Measurements from ENCODE around the gene RAB39A.
"Not testable (repeated sequence)": the region's sequence is repeated elsewhere in the genome, so short reads cannot be mapped to it uniquely, and the experiment has no call there.

RAB39A gene, protein sequence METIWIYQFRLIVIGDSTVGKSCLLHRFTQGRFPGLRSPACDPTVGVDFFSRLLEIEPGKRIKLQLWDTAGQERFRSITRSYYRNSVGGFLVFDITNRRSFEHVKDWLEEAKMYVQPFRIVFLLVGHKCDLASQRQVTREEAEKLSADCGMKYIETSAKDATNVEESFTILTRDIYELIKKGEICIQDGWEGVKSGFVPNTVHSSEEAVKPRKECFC

DNA sequence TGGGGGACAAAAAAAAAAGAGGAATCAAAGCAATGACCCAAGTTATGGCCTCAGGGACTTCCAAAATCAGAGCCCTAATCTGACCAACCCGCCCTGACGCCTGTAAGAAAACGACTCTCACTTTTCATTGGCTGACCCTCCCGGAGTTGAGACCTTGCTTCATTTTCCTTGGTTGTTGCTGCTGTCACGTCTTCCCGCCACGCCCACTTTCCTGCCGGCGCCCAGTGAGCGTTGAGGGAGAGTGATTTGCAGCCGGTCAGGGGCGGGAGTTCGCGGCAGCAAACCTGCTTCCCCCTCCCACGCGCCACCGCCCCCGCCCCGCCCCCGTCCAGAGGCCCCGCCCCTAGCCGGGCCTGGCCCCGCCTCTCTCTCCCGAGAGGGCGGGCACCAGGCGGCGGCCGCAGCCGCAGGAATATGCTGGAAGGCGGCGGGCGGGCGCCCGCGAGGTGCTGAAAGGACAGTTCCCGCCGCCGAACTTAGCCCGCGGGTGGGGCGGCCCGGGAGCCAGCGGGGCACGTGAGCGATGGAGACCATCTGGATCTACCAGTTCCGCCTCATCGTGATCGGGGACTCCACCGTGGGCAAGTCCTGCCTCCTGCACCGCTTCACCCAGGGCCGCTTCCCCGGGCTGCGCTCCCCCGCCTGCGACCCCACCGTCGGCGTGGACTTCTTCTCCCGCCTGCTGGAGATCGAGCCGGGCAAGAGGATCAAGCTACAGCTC lies at the start of gene RAB39A:
TSS of gene RAB39A (plus strand) at position 403 of the 721 bp plus-strand sequence. CDS start at position 524, 121 bp downstream.
- DNase-seq = peak; percentile 96 to 99

DNA sequence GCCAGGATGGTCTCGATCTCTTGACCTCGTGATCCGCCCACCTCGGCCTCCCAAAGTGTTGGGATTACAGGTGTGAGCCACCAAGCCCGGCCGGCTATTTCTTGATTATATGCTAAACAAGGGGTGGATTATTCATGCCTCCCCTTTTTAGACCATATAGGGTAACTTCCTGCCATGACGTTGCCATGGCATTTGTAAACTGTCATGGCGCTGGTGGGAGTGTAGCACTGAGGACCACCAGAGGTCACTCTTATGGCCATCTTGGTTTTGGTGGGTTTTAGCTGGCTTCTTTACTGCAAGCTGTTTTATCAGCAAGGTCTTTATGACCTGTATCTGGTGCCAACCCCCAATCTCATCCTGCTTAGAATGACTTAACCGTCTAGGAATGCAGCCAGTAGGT lies 46.8 kb upstream of the RAB39A start:
- DNase-seq = not testable (repeated sequence)

DNA sequence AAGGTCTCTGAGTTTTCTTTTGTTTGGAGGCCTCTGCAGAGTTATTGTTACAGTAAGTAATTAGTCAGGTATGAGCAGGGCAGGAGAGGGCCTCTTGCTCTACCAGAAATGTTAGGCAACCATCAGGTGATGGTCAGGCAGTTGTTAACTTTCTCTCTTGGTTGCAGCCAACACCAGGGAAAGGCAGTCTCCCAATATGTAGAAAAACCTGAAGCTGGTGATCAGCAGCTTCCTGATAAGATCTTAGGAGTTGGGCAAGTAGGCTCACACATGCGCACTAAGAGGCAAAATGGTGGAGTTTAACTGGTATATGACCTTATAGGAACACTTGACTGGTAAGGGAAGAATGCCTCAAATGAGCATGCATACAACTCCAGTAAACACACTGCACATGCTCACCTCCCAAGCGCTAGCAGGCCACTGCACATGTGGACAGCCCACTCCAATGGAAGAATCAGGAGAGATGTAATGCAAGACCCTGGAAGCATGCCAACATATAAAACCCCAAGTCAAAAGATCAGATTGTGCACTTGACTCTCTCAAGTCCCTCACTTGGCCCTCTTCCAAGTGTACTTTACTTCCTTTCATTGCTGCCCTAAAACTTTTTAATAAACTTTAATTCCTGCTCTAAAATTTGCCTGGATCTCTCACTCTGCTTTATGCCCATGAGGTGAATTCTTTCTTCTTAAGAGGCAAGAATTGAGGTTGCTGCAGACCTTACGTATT lies 46.0 kb upstream of the RAB39A start:
- no peak for DNase-seq

DNA sequence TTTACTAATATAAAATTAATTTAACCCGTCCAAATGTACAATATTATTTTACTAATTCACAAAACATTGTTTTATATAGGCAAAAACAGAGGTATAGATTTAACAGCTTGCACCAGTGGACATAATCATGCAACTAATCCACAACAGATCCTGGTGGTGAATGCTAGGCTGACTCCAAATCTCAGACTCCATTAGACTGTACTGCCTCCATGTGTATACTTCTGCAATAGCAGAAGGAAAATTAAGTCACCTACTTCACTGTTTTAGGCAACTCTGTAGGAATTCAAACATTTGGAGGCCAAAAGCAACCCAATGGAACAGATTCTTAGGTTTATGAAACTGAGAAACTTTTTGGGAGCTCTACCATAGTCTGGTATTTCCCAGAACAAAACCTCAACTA lies 30.0 kb upstream of the RAB39A start:
- DNase-seq = peak; percentile 40 to 85

DNA sequence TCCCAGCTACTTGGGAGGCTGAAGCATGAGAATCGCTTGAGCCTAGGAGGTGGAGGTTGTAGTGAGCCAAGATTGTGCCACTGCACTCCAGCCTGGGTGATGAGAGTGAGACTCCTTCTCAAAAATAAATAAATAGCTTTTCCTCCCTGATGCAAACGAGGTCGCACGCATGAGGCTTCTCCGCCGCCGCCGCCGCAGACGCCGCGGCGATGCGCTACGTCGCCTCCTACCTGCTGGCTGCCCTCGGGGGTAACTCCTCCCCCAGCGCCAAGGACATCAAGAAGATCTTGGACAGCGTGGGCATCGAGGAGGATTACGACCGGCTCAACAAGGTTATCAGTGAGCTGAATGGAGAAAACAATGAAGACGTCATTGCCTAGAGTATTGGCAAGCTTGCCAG lies 20.0 kb upstream of the RAB39A start:
- no peak for DNase-seq

DNA sequence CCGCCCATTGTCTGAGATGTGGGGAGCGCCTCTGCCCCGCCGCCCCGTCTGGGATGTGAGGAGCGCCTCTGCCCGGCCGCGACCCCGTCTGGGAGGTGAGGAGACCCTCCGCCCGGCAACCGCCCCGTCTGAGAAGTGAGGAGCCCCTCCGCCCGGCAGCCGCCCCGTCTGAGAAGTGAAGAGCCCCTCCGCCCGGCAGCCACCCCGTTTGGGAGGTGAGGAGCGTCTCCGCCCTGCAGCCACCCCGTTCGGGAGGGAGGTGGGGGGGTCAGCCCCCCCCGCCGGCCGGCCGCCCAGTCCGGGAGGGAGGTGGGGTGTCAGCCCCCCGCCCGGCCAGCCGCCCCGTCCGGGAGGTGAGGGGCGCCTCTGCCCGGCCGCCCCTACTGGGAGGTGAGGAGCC lies 15.8 kb upstream of the RAB39A start:
- DNase-seq = not testable (repeated sequence)

DNA sequence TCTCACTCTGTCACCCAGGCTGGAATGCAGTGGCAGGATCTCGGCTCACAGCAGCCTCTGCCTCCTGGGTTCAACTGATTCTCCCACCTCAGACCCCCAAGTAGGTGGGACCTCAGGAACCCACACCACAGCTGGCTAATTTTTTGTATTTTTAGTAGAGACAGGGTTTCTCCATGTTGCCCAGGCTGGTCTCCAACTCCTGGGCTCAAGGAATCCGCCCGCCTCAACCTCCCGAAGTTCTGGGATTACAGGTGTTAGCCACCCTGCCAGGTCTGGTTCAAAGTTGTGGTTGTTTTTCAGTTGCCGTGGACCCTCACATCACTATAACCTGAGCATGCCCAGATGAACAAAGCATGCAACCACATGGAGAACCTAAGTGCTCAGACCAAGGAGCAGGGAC lies 13.0 kb upstream of the RAB39A start:
- DNase-seq = no peak

DNA sequence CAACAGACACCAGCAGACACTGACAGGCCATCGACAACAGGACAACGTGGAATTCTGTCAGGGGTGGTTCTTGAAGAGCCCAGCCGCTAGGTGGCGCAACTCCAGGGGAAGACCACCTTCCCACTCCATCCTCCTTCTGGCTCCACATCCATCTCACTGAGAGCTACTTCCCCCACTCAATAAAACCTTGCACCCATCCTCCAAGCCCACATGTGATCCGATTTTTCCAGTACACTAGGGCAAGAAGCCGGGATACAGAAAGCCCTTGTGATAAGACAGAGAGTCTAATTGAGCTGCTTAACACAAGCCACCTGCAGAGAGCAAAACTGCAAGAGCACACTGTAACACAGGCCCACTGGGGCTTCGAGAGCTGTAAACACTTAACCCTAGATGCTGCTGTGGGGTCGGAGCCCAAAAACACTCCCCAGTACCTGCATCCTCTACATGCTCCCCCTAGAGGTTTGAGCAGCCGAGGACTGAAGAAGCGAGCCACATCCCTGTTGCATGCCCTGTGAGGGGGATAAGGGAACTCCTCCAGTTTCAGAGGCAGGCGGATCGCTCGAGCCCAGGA lies 11.5 kb upstream of the RAB39A start:
- peak in 1 of 2 experiments; percentile 70 for DNase-seq

DNA sequence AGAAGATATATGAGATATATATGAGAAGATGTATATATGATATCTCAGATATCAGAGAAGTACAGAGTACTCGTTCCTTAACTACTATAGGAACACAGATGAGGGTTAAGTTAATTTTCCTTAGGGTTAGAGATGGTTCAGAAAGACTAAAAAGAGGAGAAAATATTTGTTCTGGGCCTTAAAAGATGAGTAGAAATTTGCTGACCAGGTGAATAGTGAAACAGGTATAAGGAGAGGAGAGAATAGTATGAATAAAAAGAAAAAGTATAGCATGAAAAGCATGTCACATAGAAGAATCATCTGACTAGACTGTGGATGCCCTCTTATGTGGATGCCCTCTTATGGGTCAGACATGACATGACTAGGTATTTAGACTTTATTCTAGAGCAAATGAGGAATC lies 6.3 kb upstream of the RAB39A start:
- no peak for DNase-seq

DNA sequence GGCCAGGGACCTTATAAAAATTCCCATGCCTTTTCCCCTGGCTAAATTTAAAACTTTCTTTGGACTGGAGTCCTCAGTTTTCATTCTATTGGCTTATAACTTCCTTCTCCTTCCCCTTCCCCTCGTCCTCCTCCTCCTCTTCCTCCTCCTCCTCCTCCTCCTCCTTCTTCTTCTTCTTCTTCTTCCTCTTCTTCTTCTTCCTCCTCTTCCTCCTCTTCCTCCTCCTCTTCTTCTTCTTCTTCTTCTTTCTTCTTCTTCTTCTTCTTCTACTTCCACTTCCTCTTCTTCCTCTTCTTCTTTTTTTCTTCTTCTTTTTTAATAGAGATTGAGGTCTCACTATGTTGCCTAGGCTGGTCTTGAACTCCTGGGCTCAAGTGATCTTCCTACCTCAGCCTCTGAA lies 4.7 kb upstream of the RAB39A start:
- not testable (repeated sequence) for DNase-seq

DNA sequence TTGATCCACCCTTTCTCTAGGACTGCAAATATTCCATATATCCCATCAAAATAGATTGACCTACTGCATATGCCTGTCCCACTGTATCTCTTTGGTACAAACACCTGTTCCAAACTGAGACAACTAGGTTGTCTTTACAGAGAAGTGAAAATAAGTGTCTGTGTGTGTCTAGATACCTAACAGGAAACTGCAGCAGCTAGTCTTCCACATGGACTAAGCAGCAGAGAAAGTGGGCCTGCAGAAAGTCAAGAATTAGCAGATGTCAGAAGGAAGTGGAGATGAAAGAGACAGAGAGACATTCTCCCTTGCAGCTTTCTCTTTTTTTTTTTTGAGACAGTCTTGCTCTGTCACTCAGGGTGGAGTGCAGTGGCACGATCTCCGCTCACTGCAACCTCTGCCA lies 3.9 kb upstream of the RAB39A start:
- no peak for DNase-seq

DNA sequence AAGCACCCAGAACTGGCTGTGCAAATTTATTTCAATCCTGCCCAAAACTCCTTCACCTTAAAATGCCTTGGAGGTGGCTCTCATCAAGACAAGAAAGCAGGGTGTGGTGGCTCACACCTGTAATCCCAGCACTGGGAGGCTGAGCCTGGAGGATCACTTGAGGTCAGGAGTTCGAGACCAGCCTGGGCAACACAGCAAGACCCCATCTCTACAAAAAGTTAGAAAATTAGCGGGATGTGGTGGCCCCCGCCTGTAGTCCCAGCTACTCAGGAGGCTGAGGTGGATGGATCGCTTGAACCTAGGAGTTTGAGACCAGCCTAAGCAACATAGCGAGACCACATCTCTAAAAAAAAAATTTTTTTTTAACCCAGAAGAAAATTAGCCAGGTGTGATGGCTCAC lies 689 bp upstream of the RAB39A start:
- DNase-seq = no peak

DNA sequence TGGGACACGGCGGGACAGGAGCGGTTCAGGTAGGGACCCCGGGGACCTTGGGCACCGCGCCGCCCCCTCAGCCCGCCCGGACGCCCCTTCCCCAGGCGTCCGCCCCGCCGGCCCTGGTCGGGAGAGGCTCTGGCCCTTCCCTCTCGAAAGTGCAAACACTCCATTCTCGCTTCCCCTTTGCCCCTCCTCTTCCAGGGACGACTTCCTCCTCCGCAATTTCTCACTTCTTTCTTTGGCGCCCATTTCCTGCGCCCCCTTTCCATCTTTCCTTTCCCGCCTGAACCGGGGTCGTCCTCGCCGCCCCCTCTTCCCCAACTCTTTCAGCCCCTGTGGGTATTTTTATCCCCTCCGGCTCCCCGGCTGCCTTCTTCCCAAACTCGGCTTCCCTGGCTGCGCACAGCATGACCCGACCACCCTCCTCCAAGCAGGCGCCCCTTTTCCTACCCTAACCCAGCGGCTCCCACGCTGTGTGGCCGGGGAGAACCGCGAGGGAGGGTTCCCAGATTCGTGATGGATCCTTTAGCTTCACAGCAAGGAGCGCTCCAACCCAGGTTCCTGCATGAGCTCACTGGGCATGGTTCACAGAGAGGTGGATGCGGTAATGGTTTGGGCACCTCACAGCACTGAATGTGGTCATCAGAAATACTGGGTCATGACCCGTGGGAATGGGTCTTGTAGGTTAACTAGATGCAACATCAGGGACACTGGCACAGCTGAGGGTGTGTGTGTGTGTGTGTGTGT lies 689 bp downstream of the RAB39A start:
- DNase-seq = no peak

DNA sequence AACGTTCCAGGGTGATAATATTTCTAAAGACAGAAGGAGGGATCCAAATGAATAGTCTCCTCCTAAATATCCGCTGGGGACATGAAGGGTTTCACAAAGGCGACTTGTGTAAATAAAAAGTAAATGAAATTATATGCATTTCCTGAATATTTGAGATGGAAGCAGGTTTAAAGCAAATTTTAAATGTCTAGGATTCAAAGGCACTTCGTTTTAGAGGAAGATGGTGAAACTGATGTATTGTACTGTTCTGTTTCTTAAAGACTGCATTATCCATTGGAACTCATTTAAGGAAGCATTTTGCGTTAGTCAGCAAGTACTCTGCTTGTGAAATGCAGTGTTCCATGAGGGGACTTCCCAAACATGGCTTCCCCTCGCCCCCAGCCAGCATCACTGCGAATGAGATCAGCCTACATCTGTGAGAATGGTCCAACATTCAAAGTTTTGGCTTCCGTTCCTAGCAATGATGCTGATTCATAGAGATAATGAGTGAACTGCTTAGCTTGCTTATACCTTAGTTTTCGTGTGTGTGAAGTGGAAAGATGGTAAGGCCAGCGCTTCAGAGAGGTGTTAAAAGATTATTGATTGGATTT lies 1.5 kb downstream of the RAB39A start:
- DNase-seq = no peak

DNA sequence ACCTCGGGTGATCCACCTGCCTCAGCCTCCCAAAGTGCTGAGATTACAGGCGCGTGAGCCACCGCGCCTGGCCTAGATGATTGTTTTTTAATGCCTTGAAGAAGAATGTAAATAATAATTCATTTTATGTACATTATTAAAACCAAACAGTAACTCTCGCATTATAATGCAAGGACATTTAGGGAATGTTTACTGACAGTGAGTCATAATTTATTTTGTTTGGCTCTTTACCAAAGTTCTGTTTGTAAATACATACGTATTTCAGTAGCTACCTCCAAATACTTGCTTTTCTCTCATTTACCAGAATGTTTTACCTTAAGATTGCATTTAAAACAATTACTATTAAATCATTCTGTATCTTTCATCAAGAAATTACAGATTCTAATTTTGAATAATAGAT lies 3.0 kb downstream of the RAB39A start:
- no peak for DNase-seq

DNA sequence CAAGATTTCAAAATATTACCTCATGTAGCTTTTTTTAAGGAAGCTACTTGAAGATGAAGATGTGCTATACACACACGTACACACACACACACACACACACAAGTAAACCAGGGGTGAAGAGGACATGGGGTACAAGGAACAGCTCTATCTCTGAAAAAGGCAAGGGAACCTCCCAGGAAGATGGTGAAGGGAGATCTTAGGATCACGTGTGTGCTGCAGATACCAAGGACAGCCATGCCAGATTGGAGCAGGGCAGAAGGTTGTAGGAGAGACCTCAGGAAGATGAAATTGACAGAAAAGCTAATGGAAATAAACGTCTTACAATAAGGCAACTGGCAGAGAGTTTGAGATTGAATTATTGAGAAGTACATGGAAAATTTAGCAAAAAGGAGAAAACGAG lies 19.7 kb downstream of the RAB39A start:
- DNase-seq = no peak

DNA sequence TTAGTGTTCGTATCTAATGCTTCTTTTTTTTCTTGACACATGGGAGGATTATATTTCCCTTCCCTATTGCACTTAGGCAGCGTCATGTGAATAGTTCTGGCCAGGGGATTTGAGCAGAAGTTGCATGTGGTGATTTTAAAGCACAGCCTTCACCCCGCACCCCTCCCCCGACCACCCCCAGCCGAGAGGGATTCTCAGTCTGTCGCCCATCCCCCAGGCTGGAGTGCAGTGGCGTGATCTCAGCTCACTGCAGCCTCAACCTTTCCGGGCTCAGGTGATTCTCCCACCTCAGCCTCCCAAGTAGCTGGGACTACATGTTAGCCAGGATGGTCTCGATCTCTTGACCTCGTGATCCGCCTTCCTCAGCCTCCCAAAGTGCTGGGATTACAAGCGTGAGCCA lies 20.1 kb downstream of the RAB39A start:
- DNase-seq = not testable (repeated sequence)

DNA sequence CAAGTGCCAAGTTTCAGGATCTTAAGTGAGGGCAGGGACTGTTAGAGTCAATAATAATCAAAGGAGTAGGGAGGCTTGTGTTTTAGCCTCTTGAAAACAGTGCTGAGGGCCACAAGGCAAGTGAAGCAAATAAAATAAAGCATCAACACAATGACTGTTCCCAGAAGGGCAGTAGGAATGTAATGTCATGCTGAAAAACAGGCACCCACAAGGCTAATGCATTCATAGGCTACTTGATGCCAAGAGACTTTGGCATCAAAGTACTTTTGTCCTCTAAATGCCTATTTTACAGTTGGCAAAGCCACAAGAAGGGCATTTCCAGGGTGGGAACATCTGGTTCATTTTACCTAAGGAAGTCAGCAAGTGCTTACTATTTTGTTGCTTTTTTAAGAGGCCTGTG lies 22.9 kb downstream of the RAB39A start:
- DNase-seq = no peak

DNA sequence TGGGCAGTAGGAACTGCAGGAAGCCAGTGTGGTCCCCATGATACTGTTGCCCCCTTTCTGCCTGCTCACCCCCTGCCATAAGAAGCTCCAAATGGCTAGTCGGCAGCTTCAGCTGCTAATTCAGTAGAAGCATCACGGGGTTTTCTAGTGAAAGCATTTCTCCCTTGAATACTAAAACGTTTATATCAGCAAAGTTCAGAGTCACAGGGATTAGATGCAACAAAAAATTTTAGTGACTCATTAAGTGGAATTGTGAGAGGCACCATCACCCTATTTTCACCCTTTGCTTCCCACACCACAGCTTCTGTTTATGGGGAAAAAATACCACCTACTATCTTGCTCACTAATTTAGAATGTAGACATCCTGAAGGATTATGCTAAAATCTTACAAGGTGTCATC lies 25.2 kb downstream of the RAB39A start:
- no peak for DNase-seq

DNA sequence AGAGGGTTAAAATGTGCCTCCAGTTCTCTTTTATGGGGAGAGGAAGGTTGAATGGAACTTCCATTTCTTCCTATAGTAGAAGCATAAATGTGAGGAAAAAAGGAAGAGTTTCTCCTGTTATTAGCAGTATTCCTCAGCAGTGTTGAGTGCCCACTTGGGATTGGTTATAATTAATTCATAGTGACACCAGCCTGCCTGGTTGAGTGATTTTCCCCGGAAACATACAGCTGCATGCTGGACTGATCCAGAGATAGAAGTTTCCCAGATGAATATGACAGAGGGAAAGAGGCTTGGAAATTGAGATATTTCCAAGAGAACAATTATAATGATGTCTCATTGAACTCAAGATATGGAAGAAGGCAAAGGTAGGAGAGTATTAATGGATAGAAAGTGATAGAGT lies 28.3 kb downstream of the RAB39A start:
- DNase-seq = no peak

DNA sequence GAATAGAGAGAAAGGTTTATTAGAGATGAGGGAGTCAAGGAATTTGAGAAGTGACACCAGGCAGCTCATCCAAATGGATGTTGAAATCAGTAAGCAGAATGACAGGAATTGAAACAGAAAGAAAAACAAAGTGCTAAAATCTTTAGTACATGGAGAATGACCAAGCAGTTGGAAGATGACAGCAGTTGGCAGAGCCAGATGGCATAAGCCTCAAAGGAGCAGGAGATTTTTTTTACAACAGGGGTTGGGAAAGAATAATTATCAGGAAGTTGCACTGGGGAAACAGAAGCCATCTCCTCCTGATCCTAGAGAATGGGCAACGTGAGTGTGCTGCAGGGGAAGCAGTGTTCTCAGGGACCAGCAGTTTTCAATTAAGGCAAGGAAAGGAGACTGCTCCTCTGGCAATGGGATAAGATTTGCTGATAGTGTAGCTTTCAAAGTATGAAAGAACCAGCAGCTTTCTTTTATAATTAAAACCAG lies 28.9 kb downstream of the RAB39A start:
- DNase-seq = no peak

DNA sequence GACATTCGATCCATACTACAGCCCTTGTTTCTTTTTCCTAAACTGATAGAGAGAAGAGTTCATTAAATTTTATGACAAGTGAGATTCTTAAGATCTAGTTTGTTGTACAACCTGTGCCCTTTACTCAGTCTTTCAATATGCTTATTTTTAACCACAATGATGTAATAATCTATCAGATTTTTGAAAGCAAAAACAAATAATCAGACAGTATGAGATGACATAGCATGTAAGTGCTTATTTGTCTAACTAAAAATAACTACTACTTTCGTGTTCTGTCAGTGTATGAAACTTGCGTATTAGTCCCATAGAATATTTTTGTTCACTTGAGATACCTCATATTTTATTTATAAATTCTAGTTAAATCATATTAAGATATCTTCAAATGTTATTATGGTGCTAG lies 33.2 kb downstream of the RAB39A start:
- DNase-seq = no peak

DNA sequence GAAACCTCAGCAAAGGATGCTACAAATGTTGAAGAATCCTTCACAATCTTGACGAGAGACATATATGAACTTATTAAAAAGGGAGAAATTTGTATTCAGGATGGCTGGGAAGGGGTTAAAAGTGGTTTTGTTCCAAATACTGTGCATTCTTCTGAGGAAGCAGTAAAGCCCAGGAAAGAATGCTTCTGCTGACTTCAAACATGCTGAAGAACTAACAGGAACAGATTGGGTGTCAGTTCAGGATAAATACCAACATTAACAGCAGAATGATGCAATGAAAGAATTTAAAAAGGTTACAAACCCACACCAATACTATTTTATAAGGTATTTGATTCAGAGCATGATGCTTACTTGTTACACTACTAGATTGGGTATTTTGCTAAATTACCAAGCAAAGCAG lies 33.9 kb downstream of the RAB39A start:
- DNase-seq = no peak

Measured in SW 1271 (cell line).